ENCODE results near the gene EPB41L2. TPM values are rescaled to one million over a fixed set of nuclear protein-coding genes. Genes with fewer than 3 reads are reported as not detected.

The EPB41L2 gene
- total RNA-seq, 1 donor from 2014 or later = 66.3 TPM

GRCh38 chr6:130839379-130839778, 223.7 kb downstream of the EPB41L2 start:
- TF ChIP-seq CTCF (IDR thresholded peaks at IDR 0.05; ENCODE audit: unreplicated experiment) = no peak
- Mint-ChIP-seq H3K36me3 (no peaks in the 10 kb centered on the region), H3K9me3 (no peaks in the 10 kb centered on the region), H3K4me3 (no peak overlapping the region), H3K27ac (no peak overlapping the region), H3K4me1 (no peaks in the 10 kb centered on the region), H3K27me3 (ENCODE audit: low read depth) (no peaks in the 10 kb centered on the region)
- DNase-seq (ENCODE audit: low spot score in 2 of 2, unreplicated experiment in 2 of 2) = no peak

DNA sequence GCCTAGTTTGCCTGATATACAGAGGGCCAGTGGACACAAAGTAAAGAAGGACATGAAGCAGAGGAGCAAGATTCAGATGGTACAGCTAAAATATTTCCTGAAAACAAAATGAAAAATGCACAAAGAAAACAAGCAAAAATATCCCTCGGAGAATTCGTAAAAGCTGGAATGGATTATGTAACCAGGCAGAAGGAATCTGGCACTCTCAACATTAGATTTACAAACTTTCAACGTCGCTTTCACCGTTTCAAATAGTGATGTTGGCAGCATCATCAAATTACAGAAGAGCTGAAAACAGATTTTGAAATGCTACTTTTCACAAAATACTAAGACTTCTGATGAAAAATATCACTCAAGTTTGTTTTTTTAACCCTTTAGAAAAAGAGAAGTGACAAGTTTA, 224.1 kb downstream of the EPB41L2 start:
- Mint-ChIP-seq H3K4me1 (no peaks in the 10 kb centered on the region), H3K36me3 (no peaks in the 10 kb centered on the region), H3K4me3 (no peak overlapping the region), H3K27me3 (ENCODE audit: low read depth) (no peaks in the 10 kb centered on the region), H3K27ac (no peak overlapping the region), H3K9me3 (no peaks in the 10 kb centered on the region)
- no peak for DNase-seq (ENCODE audit: low spot score in 2 of 2, unreplicated experiment in 2 of 2)
- no peak for TF ChIP-seq CTCF (IDR thresholded peaks at IDR 0.05; ENCODE audit: unreplicated experiment)

DNA sequence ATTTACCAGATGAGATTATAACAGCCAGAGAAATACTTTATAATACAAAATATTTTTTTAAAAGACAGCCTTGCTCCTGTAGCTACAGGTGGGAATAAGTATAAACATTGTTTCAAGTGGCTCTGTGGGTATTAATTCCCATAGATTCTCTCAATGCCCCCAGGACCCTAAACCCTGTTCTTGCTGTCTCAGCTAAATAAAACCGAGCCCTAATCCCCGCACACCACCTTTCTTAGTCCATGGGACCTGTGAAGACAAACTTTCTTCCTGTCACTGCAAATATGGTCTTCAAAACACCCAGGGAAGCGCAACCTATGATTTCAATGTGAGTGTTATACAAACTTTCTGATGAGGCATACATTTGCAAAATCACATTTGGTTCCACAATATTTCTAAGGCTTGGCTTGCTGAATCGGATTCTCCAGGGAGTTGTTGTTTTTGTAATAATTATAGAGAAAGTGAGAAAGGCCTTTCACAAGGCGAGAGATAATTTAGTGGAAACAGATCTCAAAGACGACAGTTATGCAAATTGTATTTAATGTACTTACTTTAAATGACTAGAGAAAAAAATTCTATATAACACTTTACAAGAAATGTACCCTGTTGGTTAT, 224.7 kb downstream of the EPB41L2 start:
- TF ChIP-seq CTCF (IDR thresholded peaks at IDR 0.05; ENCODE audit: unreplicated experiment) = no peak
- H3K4me3 Mint-ChIP-seq = no peak overlapping the region
- H3K9me3 Mint-ChIP-seq = no peaks in the 10 kb centered on the region
- no peaks in the 10 kb centered on the region for H3K36me3 Mint-ChIP-seq
- H3K4me1 Mint-ChIP-seq = no peaks in the 10 kb centered on the region
- DNase-seq (ENCODE audit: low spot score in 2 of 2, unreplicated experiment in 2 of 2) = no peak
- H3K27ac Mint-ChIP-seq = no peak overlapping the region
- H3K27me3 Mint-ChIP-seq (ENCODE audit: low read depth) = no peaks in the 10 kb centered on the region

DNA sequence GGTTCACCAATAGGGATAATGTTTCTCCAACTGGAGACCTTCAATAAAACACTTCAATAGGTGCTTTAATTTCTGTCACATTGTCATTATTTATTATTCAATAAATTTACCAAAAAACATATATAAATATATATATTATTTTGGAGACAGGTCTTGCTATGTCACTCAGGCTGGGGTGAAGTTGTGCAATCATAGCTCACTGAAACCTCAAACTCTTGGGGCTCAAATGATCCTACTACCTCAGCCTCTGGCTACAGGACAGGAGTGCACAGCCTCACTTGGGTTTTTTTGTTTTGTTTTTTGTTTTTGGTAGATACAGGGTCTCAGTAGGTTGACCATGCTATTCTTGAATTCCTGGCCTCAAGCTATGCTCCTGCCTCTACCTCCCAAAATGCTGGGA, 226.0 kb downstream of the EPB41L2 start:
- Mint-ChIP-seq H3K9me3 (no peaks in the 10 kb centered on the region), H3K4me3 (no peak overlapping the region), H3K36me3 (no peaks in the 10 kb centered on the region), H3K4me1 (no peaks in the 10 kb centered on the region), H3K27me3 (ENCODE audit: low read depth) (no peaks in the 10 kb centered on the region), H3K27ac (no peak overlapping the region)
- DNase-seq (ENCODE audit: low spot score in 2 of 2, unreplicated experiment in 2 of 2) = no peak
- TF ChIP-seq CTCF (IDR thresholded peaks at IDR 0.05; ENCODE audit: unreplicated experiment) = no peak

DNA sequence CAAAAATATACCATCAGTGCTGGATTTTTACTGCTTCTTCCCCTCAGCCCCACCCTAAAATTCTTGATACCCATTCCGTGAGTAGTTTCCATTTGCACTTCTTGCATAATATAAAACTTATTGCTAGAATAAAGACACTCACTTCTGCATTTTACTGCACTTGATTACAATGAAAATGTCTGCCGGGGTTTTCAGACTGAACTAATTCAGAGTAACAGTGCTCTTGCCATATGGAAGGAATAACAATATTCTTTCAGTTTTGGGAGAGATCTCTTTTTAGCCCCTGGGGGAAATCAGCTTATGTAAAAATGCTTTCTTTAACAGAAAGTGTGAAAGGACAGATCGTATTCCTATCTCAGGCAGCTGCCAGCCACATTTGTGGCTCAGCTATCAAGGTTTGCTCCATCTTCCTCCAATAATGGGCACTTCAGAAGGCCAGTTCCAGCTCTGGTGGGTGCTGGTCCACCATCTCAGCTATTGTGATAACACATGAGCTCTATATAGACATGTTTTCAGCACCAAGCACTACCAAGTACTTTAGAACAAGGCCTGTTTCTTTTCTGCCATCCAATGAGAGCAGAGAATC, 226.9 kb downstream of the EPB41L2 start:
- DNase-seq (ENCODE audit: low spot score in 2 of 2, unreplicated experiment in 2 of 2) = no peak
- TF ChIP-seq CTCF (IDR thresholded peaks at IDR 0.05; ENCODE audit: unreplicated experiment) = no peak
- Mint-ChIP-seq H3K27ac (no peak overlapping the region), H3K4me3 (no peak overlapping the region), H3K9me3 (no peaks in the 10 kb centered on the region), H3K36me3 (no peaks in the 10 kb centered on the region), H3K27me3 (ENCODE audit: low read depth) (no peaks in the 10 kb centered on the region), H3K4me1 (no peaks in the 10 kb centered on the region)

All from mesothelial cell of epicardium (in vitro differentiated cells).